22Rv1 (cell line): ENCODE measurements around the gene CDCA8.

Source experiments
- CTCF ChIP-seq: fragments of 450-650 bp; IDR thresholded peaks from 2 replicates; pipeline ENCODE4 v1.5.1; 2017; ENCODE audit warnings: mild to moderate bottlenecking
- ZFX ChIP-seq: fragments of 450-650 bp; IDR thresholded peaks from 2 replicates; pipeline ENCODE4 v1.6.1; 2017; ENCODE audit warnings: antibody characterized with exemption, borderline replicate concordance

GRCh38 chr1:37705399-37705798 lies 13.1 kb downstream of the CDCA8 start:
- TF ChIP-seq CTCF, result no peak
- TF ChIP-seq ZFX, result no peak
